ENCODE results near the gene CRYBB2.

Gene CRYBB2

GRCh38 chr22:25212337-25212736, 7.1 kb upstream of the CRYBB2 start:
- no peak overlapping the region for H3K9ac ChIP-seq (ENCODE audit: low read length)
- no peak overlapping the region for H3K4me3 ChIP-seq (ENCODE audit: insufficient read depth in 1 of 2, low read depth in 1 of 2, low read length in 2 of 2)
- H4K91ac ChIP-seq (ENCODE audit: low read length): no peak overlapping the region
- H3K4me2 ChIP-seq (ENCODE audit: low read length, poor library complexity, severe bottlenecking): no peak overlapping the region
- H3K14ac ChIP-seq (ENCODE audit: low read length in 2 of 2): no peak overlapping the region
- no peak overlapping the region for H2BK12ac ChIP-seq (ENCODE audit: low read length in 2 of 2)
- H3K27me3 ChIP-seq (ENCODE audit: control insufficient read depth in 1 of 2, insufficient read depth in 1 of 2, low read length in 2 of 2): peaks cover 0 to 11% of the 10 kb centered on the region in 2 experiments
- H4K8ac ChIP-seq (ENCODE audit: low read length): no peak overlapping the region
- no peak overlapping the region for H2BK15ac ChIP-seq (ENCODE audit: low read depth, poor library complexity, severe bottlenecking)
- no peaks in the 10 kb centered on the region for H3K9me3 ChIP-seq (ENCODE audit: control insufficient read depth, low read length)
- no peak overlapping the region for H2AK5ac ChIP-seq (ENCODE audit: low read length, severe bottlenecking)
- no peaks in the 10 kb centered on the region for H3K79me1 ChIP-seq (replicated peaks; ENCODE audit: low read length, poor library complexity, severe bottlenecking)
- no peak overlapping the region for H3K4ac ChIP-seq (ENCODE audit: low read depth in 1 of 2, low read length in 2 of 2)
- no peak for DNase-seq
- H3K18ac ChIP-seq (ENCODE audit: low read depth in 1 of 2, low read length in 2 of 2): no peak overlapping the region
- no peak overlapping the region for H2BK5ac ChIP-seq (ENCODE audit: low read depth, low read length, poor library complexity, severe bottlenecking)
- H3K23ac ChIP-seq (ENCODE audit: low read length in 2 of 2): no peak overlapping the region
- H2BK120ac ChIP-seq (ENCODE audit: low read depth, low read length): no peak overlapping the region
- 69% methylated on average over 3 of the region's 3 CpGs for WGBS
- no peak overlapping the region for H3K27ac ChIP-seq (ENCODE audit: low read length, poor library complexity, severe bottlenecking)
- H2AFZ ChIP-seq (ENCODE audit: low read depth, low read length): no peak overlapping the region
- H3K4me1 ChIP-seq (ENCODE audit: control insufficient read depth, insufficient read depth, low read depth, low read length): no peaks in the 10 kb centered on the region
- no peaks in the 10 kb centered on the region for H3K36me3 ChIP-seq (ENCODE audit: control insufficient read depth in 1 of 2, insufficient read depth in 2 of 2, low read depth in 1 of 2, low read length in 2 of 2)

DNA sequence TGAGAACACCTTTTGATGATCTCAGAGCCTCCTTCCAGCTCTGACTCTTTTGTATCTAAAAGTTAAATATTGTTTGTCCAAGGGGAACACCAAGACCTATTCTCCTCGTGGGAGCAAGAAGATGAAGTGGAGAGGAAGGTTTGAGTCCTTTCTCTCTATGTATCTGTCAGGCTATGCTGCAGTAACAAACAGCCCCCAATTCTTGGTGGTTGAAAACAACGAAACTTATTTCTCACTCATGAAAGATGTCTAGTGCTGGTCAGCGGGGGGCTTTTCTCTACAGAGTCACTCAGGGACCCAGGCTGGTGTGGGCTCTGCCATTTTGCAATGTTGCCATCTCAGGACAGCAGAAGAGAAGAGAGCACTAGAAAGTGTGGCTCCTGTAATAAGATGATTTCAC, 6.2 kb upstream of the CRYBB2 start:
- Histone ChIP-seq H3K18ac (ENCODE audit: low read depth in 1 of 2, low read length in 2 of 2) (no peak overlapping the region), H3K4me2 (ENCODE audit: low read length, poor library complexity, severe bottlenecking) (no peak overlapping the region), H3K14ac (ENCODE audit: low read length in 2 of 2) (no peak overlapping the region), H4K8ac (ENCODE audit: low read length) (no peak overlapping the region), H3K36me3 (ENCODE audit: control insufficient read depth in 1 of 2, insufficient read depth in 2 of 2, low read depth in 1 of 2, low read length in 2 of 2) (no peaks in the 10 kb centered on the region), H3K9ac (ENCODE audit: low read length) (no peak overlapping the region), H3K4me3 (ENCODE audit: insufficient read depth in 1 of 2, low read depth in 1 of 2, low read length in 2 of 2) (no peak overlapping the region), H2BK15ac (ENCODE audit: low read depth, poor library complexity, severe bottlenecking) (no peak overlapping the region), H3K79me1 (replicated peaks; ENCODE audit: low read length, poor library complexity, severe bottlenecking) (no peaks in the 10 kb centered on the region), H2BK5ac (ENCODE audit: low read depth, low read length, poor library complexity, severe bottlenecking) (no peak overlapping the region), H2AK5ac (ENCODE audit: low read length, severe bottlenecking) (no peak overlapping the region), H2BK12ac (ENCODE audit: low read length in 2 of 2) (no peak overlapping the region), H3K4me1 (ENCODE audit: control insufficient read depth, insufficient read depth, low read depth, low read length) (no peaks in the 10 kb centered on the region), H3K27ac (ENCODE audit: low read length, poor library complexity, severe bottlenecking) (no peak overlapping the region), H3K9me3 (ENCODE audit: control insufficient read depth, low read length) (no peaks in the 10 kb centered on the region), H3K27me3 (ENCODE audit: control insufficient read depth in 1 of 2, insufficient read depth in 1 of 2, low read length in 2 of 2) (peaks cover 0 to 11% of the 10 kb centered on the region in 2 experiments), H3K4ac (ENCODE audit: low read depth in 1 of 2, low read length in 2 of 2) (no peak overlapping the region), H2BK120ac (ENCODE audit: low read depth, low read length) (no peak overlapping the region), H4K91ac (ENCODE audit: low read length) (no peak overlapping the region), H3K23ac (ENCODE audit: low read length in 2 of 2) (no peak overlapping the region), H2AFZ (ENCODE audit: low read depth, low read length) (no peak overlapping the region)
- DNase-seq: no peak
- WGBS: 70% methylated on average over 3 of the region's 3 CpGs

DNA sequence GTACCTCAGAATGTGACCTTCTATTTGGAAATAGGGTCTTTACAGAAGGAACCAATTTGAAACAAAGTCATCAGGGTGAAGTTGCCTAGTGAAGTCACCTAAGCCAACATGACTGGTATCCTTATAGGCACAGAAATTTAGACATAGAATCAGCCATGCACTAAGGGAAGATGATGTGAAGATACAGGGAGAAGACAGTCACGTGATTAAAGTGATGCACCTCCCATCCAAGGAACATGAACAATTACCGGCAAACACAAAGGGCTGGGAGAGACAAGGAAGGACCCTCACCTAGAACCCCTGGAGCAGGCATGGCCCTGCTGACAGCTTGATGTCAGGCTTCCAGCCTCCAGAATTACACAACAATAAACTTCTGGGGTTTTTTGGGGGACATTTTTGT, 3.2 kb upstream of the CRYBB2 start:
- H2AFZ ChIP-seq (ENCODE audit: low read depth, low read length): no peak overlapping the region
- H3K9ac ChIP-seq (ENCODE audit: low read length): no peak overlapping the region
- H3K4me2 ChIP-seq (ENCODE audit: low read length, poor library complexity, severe bottlenecking): no peak overlapping the region
- H3K27me3 ChIP-seq (ENCODE audit: control insufficient read depth in 1 of 2, insufficient read depth in 1 of 2, low read length in 2 of 2): peaks cover 17 to 33% of the 10 kb centered on the region in 2 experiments
- no peak overlapping the region for H4K91ac ChIP-seq (ENCODE audit: low read length)
- H3K36me3 ChIP-seq (ENCODE audit: control insufficient read depth in 1 of 2, insufficient read depth in 2 of 2, low read depth in 1 of 2, low read length in 2 of 2): no peaks in the 10 kb centered on the region
- H3K23ac ChIP-seq (ENCODE audit: low read length in 2 of 2): no peak overlapping the region
- no peak overlapping the region for H2BK120ac ChIP-seq (ENCODE audit: low read depth, low read length)
- no peaks in the 10 kb centered on the region for H3K79me1 ChIP-seq (replicated peaks; ENCODE audit: low read length, poor library complexity, severe bottlenecking)
- WGBS: 94% methylated on average over 2 of the region's 2 CpGs
- no peak overlapping the region for H2BK15ac ChIP-seq (ENCODE audit: low read depth, poor library complexity, severe bottlenecking)
- no peak overlapping the region for H3K14ac ChIP-seq (ENCODE audit: low read length in 2 of 2)
- DNase-seq: no peak
- no peak overlapping the region for H4K8ac ChIP-seq (ENCODE audit: low read length)
- no peak overlapping the region for H3K27ac ChIP-seq (ENCODE audit: low read length, poor library complexity, severe bottlenecking)
- H2AK5ac ChIP-seq (ENCODE audit: low read length, severe bottlenecking): no peak overlapping the region
- no peak overlapping the region for H3K4ac ChIP-seq (ENCODE audit: low read depth in 1 of 2, low read length in 2 of 2)
- H3K18ac ChIP-seq (ENCODE audit: low read depth in 1 of 2, low read length in 2 of 2): no peak overlapping the region
- H3K9me3 ChIP-seq (ENCODE audit: control insufficient read depth, low read length): no peaks in the 10 kb centered on the region
- H2BK12ac ChIP-seq (ENCODE audit: low read length in 2 of 2): no peak overlapping the region
- H2BK5ac ChIP-seq (ENCODE audit: low read depth, low read length, poor library complexity, severe bottlenecking): no peak overlapping the region
- H3K4me3 ChIP-seq (ENCODE audit: insufficient read depth in 1 of 2, low read depth in 1 of 2, low read length in 2 of 2): no peak overlapping the region
- H3K4me1 ChIP-seq (ENCODE audit: control insufficient read depth, insufficient read depth, low read depth, low read length): no peaks in the 10 kb centered on the region

GRCh38 chr22:25219948-25220442, 556 bp downstream of the CRYBB2 start:
- peaks cover 24 to 58% of the 10 kb centered on the region in 2 experiments for H3K27me3 ChIP-seq (ENCODE audit: control insufficient read depth in 1 of 2, insufficient read depth in 1 of 2, low read length in 2 of 2)
- no peak overlapping the region for H3K14ac ChIP-seq (ENCODE audit: low read length in 2 of 2)
- WGBS: 97% methylated on average over 3 of the region's 4 CpGs
- H2BK15ac ChIP-seq (ENCODE audit: low read depth, poor library complexity, severe bottlenecking): no peak overlapping the region
- no peak overlapping the region for H2BK120ac ChIP-seq (ENCODE audit: low read depth, low read length)
- DNase-seq: no peak
- H3K79me1 ChIP-seq (replicated peaks; ENCODE audit: low read length, poor library complexity, severe bottlenecking): no peaks in the 10 kb centered on the region
- no peak overlapping the region for H3K9ac ChIP-seq (ENCODE audit: low read length)
- H2AFZ ChIP-seq (ENCODE audit: low read depth, low read length): no peak overlapping the region
- H2AK5ac ChIP-seq (ENCODE audit: low read length, severe bottlenecking): no peak overlapping the region
- H3K23ac ChIP-seq (ENCODE audit: low read length in 2 of 2): no peak overlapping the region
- no peak overlapping the region for H2BK12ac ChIP-seq (ENCODE audit: low read length in 2 of 2)
- no peak overlapping the region for H3K4me3 ChIP-seq (ENCODE audit: insufficient read depth in 1 of 2, low read depth in 1 of 2, low read length in 2 of 2)
- no peak overlapping the region for H3K27ac ChIP-seq (ENCODE audit: low read length, poor library complexity, severe bottlenecking)
- no peak overlapping the region for H3K18ac ChIP-seq (ENCODE audit: low read depth in 1 of 2, low read length in 2 of 2)
- H4K91ac ChIP-seq (ENCODE audit: low read length): no peak overlapping the region
- no peaks in the 10 kb centered on the region for H3K4me1 ChIP-seq (ENCODE audit: control insufficient read depth, insufficient read depth, low read depth, low read length)
- H3K4ac ChIP-seq (ENCODE audit: low read depth in 1 of 2, low read length in 2 of 2): no peak overlapping the region
- no peak overlapping the region for H4K8ac ChIP-seq (ENCODE audit: low read length)
- H3K36me3 ChIP-seq (ENCODE audit: control insufficient read depth in 1 of 2, insufficient read depth in 2 of 2, low read depth in 1 of 2, low read length in 2 of 2): no peaks in the 10 kb centered on the region
- no peak overlapping the region for H3K4me2 ChIP-seq (ENCODE audit: low read length, poor library complexity, severe bottlenecking)
- no peaks in the 10 kb centered on the region for H3K9me3 ChIP-seq (ENCODE audit: control insufficient read depth, low read length)
- H2BK5ac ChIP-seq (ENCODE audit: low read depth, low read length, poor library complexity, severe bottlenecking): no peak overlapping the region
